Adipocyte (in vitro differentiated cells): ENCODE measurements around the gene CLHC1.

Source experiments
- DNase-seq: peaks from one replicate; pipeline ENCODE4 v3.0.0-alpha.2; 2015; ENCODE audit warnings: low read depth
- H3K27me3 ChIP-seq: replicated peaks from 2 replicates; pipeline ENCODE4 v1.7.0; 2013; ENCODE audit warnings: mild to moderate bottlenecking, low read length, moderate library complexity; ENCODE audit not compliant: control insufficient read depth, insufficient read depth
- H3K36me3 ChIP-seq: 2 replicates; pipeline ENCODE4 v1.7.0; 2013; ENCODE audit warnings: low read length, mild to moderate bottlenecking, moderate library complexity; ENCODE audit not compliant: control insufficient read depth, insufficient read depth, severe bottlenecking
- H3K4me1 ChIP-seq: 2 replicates; pipeline ENCODE4 v1.7.0; 2013; ENCODE audit warnings: mild to moderate bottlenecking, low read length, moderate library complexity; ENCODE audit not compliant: control insufficient read depth, insufficient read depth
- H3K4me3 ChIP-seq: 2 replicates; pipeline ENCODE4 v1.7.0; 2013; ENCODE audit warnings: mild to moderate bottlenecking, low read length, moderate library complexity
- H3K9ac ChIP-seq: 2 replicates; pipeline ENCODE4 v1.7.0; 2013; ENCODE audit warnings: mild to moderate bottlenecking, low read length, moderate library complexity
- H3K9me3 ChIP-seq: 2 replicates; pipeline ENCODE4 v1.7.0; 2013; ENCODE audit warnings: mild to moderate bottlenecking, low read length, moderate library complexity; ENCODE audit not compliant: control insufficient read depth

Gene CLHC1

GRCh38 chr2:55164534-55165480, 67.3 kb downstream of the CLHC1 start:
- H3K4me3 ChIP-seq = no peak overlapping the region
- DNase-seq = no peak

DNA sequence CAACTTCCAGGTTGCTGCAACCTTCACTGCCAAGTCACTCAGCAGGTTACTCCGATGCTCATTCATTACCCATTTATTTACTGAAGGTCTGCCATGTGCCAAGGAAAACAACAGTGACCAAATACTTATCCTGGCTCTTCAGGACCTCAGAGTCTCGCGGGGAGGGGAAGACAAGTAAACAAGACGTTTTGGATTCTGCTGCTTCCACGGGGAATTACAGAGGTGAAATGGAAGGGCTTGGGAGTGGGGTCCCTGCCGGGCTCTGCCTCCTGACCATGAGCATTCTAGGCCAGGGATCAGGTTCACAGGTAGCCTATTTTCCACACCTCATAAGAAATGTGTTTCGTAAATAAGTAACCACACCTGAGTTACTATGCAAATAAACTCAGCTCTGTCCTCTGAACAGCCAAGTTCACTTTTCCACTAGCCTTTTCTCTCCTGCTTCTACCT, 68.1 kb downstream of the CLHC1 start:
- DNase-seq = no peak
- no peak overlapping the region for H3K4me3 ChIP-seq
- H3K9me3 ChIP-seq = no peaks in the 10 kb centered on the region
- H3K27me3 ChIP-seq = no peaks in the 10 kb centered on the region
- no peaks in the 10 kb centered on the region for H3K36me3 ChIP-seq
- H3K9ac ChIP-seq = peak overlapping the region; percentile 59
- H3K4me1 ChIP-seq = peaks cover 62% of the 10 kb centered on the region

More at GRCh38 chr2:55164534-55165480, 67.3 kb downstream of the CLHC1 start:
- Histone ChIP-seq H3K9ac (no peak overlapping the region), H3K9me3 (no peaks in the 10 kb centered on the region), H3K4me1 (peaks cover 62% of the 10 kb centered on the region), H3K27me3 (no peaks in the 10 kb centered on the region), H3K36me3 (no peaks in the 10 kb centered on the region)

GRCh38 chr2:55163274-55163721, 68.8 kb downstream of the CLHC1 start:
- Histone ChIP-seq H3K4me1 (peaks cover 59% of the 10 kb centered on the region), H3K36me3 (no peaks in the 10 kb centered on the region), H3K9me3 (no peaks in the 10 kb centered on the region), H3K9ac (peak overlapping the region; percentile 59), H3K4me3 (peak overlapping the region; percentile 5), H3K27me3 (no peaks in the 10 kb centered on the region)
- DNase-seq = peak; percentile 84

- Histone ChIP-seq H3K4me3 (no peak overlapping the region), H3K9me3 (no peaks in the 10 kb centered on the region), H3K4me1 (peaks cover 59% of the 10 kb centered on the region), H3K9ac (peak overlapping the region; percentile 59), H3K36me3 (no peaks in the 10 kb centered on the region), H3K27me3 (no peaks in the 10 kb centered on the region)
- no peak for DNase-seq
Measured at GRCh38 chr2:55162284-55163006, 69.6 kb downstream of the CLHC1 start.

- Histone ChIP-seq H3K27me3 (no peaks in the 10 kb centered on the region), H3K4me3 (no peak overlapping the region), H3K36me3 (no peaks in the 10 kb centered on the region), H3K9ac (no peak overlapping the region), H3K9me3 (no peaks in the 10 kb centered on the region), H3K4me1 (peaks cover 62% of the 10 kb centered on the region)
- DNase-seq = no peak
Measured at GRCh38 chr2:55161295-55162210, 70.5 kb downstream of the CLHC1 start.

DNA sequence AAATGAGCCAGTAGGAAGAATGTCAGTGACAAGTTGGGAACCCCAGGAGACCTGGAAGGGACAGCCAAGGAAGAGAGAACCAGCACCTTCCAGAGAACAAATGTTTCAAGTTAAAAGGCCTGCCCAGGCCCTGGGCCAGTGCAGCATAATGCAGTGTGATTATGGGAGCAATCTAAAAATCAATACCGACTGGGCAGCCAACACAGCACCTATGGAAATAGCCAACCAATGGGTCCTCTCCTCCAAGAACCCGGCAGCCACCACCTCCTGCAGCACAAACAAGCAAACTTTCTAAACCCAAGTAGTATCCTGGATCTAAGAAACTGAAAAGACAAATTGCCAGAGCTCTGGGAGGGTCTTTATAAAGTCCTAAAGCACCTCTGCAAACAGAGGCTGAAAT, 71.7 kb downstream of the CLHC1 start:
- no peak overlapping the region for H3K4me3 ChIP-seq
- H3K27me3 ChIP-seq = no peaks in the 10 kb centered on the region
- no peaks in the 10 kb centered on the region for H3K36me3 ChIP-seq
- H3K9ac ChIP-seq = no peak overlapping the region
- no peak for DNase-seq
- H3K4me1 ChIP-seq = peaks cover 62% of the 10 kb centered on the region
- no peaks in the 10 kb centered on the region for H3K9me3 ChIP-seq

DNA sequence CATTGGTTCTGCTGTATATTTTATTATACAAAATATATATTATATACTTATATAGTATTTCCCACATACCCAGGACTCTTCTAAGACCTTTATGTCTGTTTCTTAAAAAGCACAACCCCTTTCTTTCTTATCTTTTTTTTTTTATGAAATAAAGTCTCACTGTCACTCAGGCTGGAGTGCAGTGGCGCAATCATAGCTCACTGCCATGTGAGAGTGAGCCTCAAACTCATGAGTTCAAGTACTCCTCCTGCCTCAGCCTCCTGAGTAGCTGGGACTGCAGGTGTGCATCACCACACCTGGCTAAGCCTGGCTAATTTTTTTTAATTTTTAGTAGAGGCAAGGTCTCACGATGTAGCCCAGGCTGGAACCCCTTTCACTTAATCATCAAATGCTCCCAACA, 72.3 kb downstream of the CLHC1 start:
- Histone ChIP-seq H3K4me3 (no peak overlapping the region), H3K27me3 (no peaks in the 10 kb centered on the region), H3K9me3 (no peaks in the 10 kb centered on the region), H3K9ac (no peak overlapping the region), H3K4me1 (peaks cover 66% of the 10 kb centered on the region), H3K36me3 (no peaks in the 10 kb centered on the region)
- no peak for DNase-seq

DNA sequence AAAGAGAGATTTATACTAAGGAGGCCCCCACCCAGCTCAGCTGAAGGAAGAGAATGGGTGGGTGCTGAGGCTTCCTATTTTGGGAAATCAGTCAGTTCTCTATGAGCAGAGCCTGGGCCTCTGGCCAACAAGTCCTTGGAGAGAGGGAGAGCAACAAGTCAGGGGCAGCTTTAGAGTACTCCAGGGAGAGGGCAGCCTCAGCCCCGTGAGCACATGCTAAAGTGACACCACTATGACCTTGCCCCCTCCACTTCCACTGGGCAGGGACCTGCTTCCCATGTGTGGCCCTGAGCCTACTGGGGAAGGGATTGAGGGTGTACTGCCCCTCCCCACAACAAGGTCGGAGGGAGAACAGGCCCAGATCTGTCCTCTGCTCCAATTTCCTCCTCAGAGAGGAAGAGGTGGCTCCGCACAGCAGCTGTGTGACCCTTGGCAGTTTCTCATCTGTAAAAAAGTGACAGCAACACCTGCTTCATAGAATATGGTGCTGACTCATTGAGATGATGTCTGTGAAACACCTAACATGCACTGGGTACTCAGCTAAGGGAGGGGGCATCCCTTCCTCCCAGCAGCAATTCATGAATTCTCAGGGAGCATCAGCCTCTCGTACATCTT, 72.9 kb downstream of the CLHC1 start:
- Histone ChIP-seq H3K4me3 (no peak overlapping the region), H3K27me3 (no peaks in the 10 kb centered on the region), H3K9ac (no peak overlapping the region), H3K9me3 (no peaks in the 10 kb centered on the region), H3K4me1 (peaks cover 71% of the 10 kb centered on the region), H3K36me3 (no peaks in the 10 kb centered on the region)
- DNase-seq = no peak

GRCh38 chr2:55158111-55158814, 73.8 kb downstream of the CLHC1 start:
- Histone ChIP-seq H3K4me3 (no peak overlapping the region), H3K4me1 (peaks cover 72% of the 10 kb centered on the region), H3K36me3 (no peaks in the 10 kb centered on the region), H3K9ac (no peak overlapping the region), H3K27me3 (no peaks in the 10 kb centered on the region), H3K9me3 (no peaks in the 10 kb centered on the region)
- DNase-seq = no peak

DNA sequence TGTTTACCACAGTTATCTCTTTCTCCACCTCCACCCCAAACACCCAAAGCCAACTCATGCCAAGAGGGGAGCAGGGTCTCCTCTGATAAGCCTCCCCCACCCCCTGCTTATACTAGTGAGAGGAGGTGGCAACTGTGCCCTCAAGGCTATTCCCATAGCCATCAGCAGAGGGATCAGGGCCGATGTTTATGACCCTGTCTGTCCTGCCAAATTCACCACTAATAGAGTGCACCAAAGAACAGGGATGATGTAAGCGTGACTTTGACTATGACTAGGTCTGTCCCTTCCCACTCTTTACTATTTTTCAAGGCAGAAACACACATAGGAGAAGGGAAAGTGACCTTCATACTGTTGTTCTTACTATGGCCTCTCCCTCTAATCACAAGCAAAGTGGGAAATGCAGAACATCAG, 74.6 kb downstream of the CLHC1 start:
- peaks cover 72% of the 10 kb centered on the region for H3K4me1 ChIP-seq
- H3K9ac ChIP-seq = no peak overlapping the region
- H3K27me3 ChIP-seq = no peaks in the 10 kb centered on the region
- H3K36me3 ChIP-seq = no peaks in the 10 kb centered on the region
- DNase-seq = peak; percentile 45
- no peaks in the 10 kb centered on the region for H3K9me3 ChIP-seq
- no peak overlapping the region for H3K4me3 ChIP-seq
